ENCODE results near the gene PIP5K1A.

PIP5K1A gene

DNA sequence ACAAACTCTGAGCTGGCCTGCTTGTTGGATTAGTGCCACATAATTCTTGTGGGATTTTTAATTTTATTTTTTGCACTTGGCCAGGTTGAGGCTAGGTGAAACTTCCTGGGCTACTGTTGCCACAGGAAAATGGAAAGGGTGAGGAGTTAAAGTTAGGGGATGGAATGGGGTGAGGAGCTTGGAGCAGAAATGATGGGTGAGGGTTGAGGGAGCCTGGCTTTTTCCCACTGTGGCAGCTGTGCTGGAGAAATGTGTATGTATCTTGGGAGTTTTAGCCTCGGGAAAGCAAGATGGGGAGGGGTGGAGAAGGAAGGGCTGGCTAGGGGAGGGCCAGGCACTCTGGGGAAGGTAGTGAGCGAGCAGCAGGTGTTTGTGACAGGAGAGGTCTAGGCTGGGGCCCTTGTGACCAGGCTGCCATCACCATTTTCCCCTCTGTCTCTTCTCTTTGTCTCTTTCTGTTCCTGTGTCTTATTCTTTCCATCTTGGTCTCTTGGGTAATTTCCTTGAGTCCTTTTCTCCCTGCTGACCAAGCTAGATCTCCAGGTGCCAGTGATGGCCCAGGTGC, 85.7 kb downstream of the PIP5K1A start:
- DNase-seq = no peak
- Histone ChIP-seq H3K4me3 (peak overlapping the region in 1 of 2 donors; percentile 87), H3K27ac (peak overlapping the region; percentile 96), H3K4me1 (peaks cover 0 to 24% (median 19%) of the 10 kb centered on the region in 4 donors), H3K9me3 (no peaks in the 10 kb centered on the region), H3K27me3 (no peaks in the 10 kb centered on the region), H3K36me3 (peaks cover 31 to 45% (median 36%) of the 10 kb centered on the region in 3 donors)
- intact Hi-C loops (cut with DNase I; ENCODE audit: low total_unique reads) = no loop called here
- TF ChIP-seq, protein P1, sequence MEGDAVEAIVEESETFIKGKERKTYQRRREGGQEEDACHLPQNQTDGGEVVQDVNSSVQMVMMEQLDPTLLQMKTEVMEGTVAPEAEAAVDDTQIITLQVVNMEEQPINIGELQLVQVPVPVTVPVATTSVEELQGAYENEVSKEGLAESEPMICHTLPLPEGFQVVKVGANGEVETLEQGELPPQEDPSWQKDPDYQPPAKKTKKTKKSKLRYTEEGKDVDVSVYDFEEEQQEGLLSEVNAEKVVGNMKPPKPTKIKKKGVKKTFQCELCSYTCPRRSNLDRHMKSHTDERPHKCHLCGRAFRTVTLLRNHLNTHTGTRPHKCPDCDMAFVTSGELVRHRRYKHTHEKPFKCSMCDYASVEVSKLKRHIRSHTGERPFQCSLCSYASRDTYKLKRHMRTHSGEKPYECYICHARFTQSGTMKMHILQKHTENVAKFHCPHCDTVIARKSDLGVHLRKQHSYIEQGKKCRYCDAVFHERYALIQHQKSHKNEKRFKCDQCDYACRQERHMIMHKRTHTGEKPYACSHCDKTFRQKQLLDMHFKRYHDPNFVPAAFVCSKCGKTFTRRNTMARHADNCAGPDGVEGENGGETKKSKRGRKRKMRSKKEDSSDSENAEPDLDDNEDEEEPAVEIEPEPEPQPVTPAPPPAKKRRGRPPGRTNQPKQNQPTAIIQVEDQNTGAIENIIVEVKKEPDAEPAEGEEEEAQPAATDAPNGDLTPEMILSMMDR (IDR thresholded peaks at IDR 0.05) = no peak

- Histone ChIP-seq H3K4me1 (peaks cover 0 to 28% (median 14%) of the 10 kb centered on the region in 4 donors), H3K36me3 (peaks cover 55 to 71% (median 61%) of the 10 kb centered on the region in 3 donors), H3K9me3 (no peaks in the 10 kb centered on the region), H3K27me3 (no peaks in the 10 kb centered on the region), H3K4me3 (no peak overlapping the region), H3K27ac (no peak overlapping the region)
- TF ChIP-seq, protein P1 (IDR thresholded peaks at IDR 0.05) = no peak
- DNase-seq = no peak
- intact Hi-C loops (cut with DNase I; ENCODE audit: low total_unique reads) = no loop called here
Measured at GRCh38 chr1:151286619-151287340, 88.4 kb downstream of the PIP5K1A start.

GRCh38 chr1:151287341-151287699, 89.0 kb downstream of the PIP5K1A start:
- TF ChIP-seq, protein P1 (IDR thresholded peaks at IDR 0.05) = no peak
- intact Hi-C loops (cut with DNase I; ENCODE audit: low total_unique reads) = no loop called here
- no peak overlapping the region for H3K4me3 ChIP-seq
- H3K36me3 ChIP-seq = peaks cover 60 to 77% (median 66%) of the 10 kb centered on the region in 3 donors
- H3K9me3 ChIP-seq = no peaks in the 10 kb centered on the region
- peaks cover 0 to 28% (median 14%) of the 10 kb centered on the region in 4 donors for H3K4me1 ChIP-seq
- DNase-seq = no peak
- no peaks in the 10 kb centered on the region for H3K27me3 ChIP-seq
- H3K27ac ChIP-seq = no peak overlapping the region

DNA sequence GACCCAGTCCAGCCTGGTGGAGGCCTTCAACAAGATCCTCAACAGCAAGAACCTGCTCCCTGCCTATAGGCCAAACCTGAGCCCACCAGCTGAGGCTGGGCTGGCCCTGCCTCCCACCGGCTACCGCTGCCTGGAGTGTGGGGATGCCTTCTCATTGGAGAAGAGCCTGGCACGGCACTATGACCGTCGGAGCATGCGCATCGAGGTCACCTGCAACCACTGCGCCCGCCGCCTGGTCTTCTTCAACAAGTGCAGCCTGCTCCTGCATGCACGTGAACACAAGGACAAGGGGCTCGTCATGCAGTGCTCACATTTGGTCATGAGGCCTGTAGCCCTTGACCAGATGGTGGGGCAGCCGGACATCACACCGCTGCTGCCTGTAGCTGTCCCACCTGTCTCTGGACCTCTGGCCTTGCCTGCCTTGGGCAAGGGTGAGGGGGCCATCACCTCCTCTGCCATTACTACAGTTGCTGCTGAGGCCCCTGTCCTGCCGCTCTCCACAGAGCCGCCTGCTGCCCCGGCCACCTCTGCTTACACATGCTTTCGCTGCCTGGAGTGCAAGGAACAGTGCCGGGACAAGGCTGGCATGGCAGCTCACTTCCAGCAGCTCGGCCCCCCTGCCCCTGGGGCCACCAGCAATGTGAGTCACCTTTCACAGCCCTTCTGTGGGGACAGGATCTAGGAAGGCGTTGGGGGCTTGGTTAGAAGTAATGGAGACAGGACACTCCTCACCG, 89.6 kb downstream of the PIP5K1A start:
- no peak overlapping the region for H3K4me3 ChIP-seq
- TF ChIP-seq, protein P1 (IDR thresholded peaks at IDR 0.05) = no peak
- H3K4me1 ChIP-seq = peaks cover 0 to 28% (median 14%) of the 10 kb centered on the region in 4 donors
- H3K27ac ChIP-seq = no peak overlapping the region
- no peaks in the 10 kb centered on the region for H3K27me3 ChIP-seq
- DNase-seq = no peak
- peaks cover 66 to 83% (median 72%) of the 10 kb centered on the region in 3 donors for H3K36me3 ChIP-seq
- H3K9me3 ChIP-seq = no peaks in the 10 kb centered on the region
- intact Hi-C loops (cut with DNase I; ENCODE audit: low total_unique reads) = no loop called here

DNA sequence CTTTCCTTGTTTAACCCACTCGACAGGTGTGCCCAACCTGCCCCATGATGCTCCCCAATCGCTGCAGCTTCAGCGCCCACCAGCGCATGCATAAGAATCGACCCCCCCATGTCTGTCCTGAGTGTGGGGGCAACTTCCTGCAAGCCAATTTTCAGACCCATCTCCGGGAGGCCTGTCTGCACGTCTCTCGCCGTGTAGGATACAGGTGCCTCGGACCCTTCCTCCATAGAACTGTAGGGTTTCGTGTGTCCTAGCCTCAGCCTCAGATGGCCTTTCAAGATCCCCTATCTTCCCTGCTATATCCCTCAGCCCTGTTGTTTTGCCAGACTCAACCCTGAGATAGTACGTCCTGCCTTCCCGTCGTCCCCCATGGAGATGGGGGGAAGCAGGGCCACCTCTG, 90.2 kb downstream of the PIP5K1A start:
- Histone ChIP-seq H3K27ac (no peak overlapping the region), H3K4me3 (no peak overlapping the region)
- TF ChIP-seq, protein P1 (IDR thresholded peaks at IDR 0.05) = no peak

More for the DNA sequence above, 90.2 kb downstream of the PIP5K1A start:
- H3K27me3 ChIP-seq = no peaks in the 10 kb centered on the region
- H3K36me3 ChIP-seq = peaks cover 71 to 89% (median 78%) of the 10 kb centered on the region in 3 donors
- intact Hi-C loops (cut with DNase I; ENCODE audit: low total_unique reads) = no loop called here
- DNase-seq = no peak
- no peaks in the 10 kb centered on the region for H3K9me3 ChIP-seq
- H3K4me1 ChIP-seq = peaks cover 0 to 23% (median 10%) of the 10 kb centered on the region in 4 donors
